Right ventricle myocardium inferior (tissue), 1 donor: ENCODE measurements around the gene NPEPPS. TPM values are rescaled to one million over a fixed set of nuclear protein-coding genes. Genes with fewer than 3 reads are reported as not detected.
A peak's percentile ranks its signal among the peaks of the same experiment; 100 is the strongest.

Experiments
- ATAC-seq: fragments of 200-7000 bp; cut with Tn5 transposase; one replicate; pipeline ENCODE4 v1.9.1; 2020; ENCODE audit warnings: mild to moderate bottlenecking, moderate library complexity
- DNase-seq: peaks from one replicate; pipeline ENCODE4 v3.0.0; 2021; ENCODE audit errors: missing footprints
- intact Hi-C: fragments of 100-400 bp; cut with DNase I; formaldehyde crosslinking; loops from one replicate; pipeline ENCODE4 v1.11.0; 2022
- total RNA-seq: library from RNA; stranded (reverse); fragmentation: NEBNext Ultra II Directional; extraction: Animal tissue kit (Norgen Biotek cat#: 25700); gene quantifications from one replicate; pipeline ENCODE4 v1.2.1, GENCODE V29; 2021
- donor health status: DM: no; HTN: yes; CAD: no; lungs with severe emphysema.

The NPEPPS gene
- total RNA-seq, 1 donor from 2014 or later: 83.9 TPM

DNA sequence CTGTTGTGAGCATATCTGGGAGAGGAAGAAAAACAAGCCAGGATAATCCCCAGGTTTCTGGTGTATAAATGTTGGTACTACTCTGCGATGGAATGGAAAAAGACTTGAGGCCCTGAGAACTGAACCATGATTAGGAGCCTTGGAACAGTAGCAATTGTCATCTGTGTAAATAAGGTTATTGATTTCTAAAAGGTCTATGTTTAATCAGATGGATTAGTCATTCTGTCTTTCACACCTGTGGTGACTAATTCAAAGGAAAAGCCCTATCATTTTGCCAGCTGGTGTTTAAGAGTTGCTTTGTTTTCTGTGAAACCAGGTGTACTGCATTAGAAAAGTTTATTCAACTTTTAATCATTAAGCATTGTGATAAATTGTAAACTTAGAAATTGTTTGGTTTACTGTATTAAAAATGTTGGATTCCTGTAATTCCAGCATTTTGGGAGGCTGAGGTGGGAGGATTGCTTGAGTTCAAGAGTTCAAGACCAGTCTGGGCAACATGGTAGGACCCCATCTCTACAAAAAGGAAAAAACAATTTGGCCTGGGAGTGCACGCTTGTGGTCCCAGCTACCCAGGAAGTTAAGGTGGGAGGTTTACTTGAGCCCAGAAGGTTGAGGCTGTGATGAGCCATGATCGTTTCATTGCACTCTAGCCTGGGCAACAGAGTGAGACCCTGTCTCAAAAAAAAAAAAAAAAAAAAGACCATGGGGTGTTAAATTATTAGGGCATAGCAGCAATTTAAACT, 89.8 kb downstream of the NPEPPS start:
- intact Hi-C loops: no loop called here
- no peak for ATAC-seq
- no peak for DNase-seq

DNA sequence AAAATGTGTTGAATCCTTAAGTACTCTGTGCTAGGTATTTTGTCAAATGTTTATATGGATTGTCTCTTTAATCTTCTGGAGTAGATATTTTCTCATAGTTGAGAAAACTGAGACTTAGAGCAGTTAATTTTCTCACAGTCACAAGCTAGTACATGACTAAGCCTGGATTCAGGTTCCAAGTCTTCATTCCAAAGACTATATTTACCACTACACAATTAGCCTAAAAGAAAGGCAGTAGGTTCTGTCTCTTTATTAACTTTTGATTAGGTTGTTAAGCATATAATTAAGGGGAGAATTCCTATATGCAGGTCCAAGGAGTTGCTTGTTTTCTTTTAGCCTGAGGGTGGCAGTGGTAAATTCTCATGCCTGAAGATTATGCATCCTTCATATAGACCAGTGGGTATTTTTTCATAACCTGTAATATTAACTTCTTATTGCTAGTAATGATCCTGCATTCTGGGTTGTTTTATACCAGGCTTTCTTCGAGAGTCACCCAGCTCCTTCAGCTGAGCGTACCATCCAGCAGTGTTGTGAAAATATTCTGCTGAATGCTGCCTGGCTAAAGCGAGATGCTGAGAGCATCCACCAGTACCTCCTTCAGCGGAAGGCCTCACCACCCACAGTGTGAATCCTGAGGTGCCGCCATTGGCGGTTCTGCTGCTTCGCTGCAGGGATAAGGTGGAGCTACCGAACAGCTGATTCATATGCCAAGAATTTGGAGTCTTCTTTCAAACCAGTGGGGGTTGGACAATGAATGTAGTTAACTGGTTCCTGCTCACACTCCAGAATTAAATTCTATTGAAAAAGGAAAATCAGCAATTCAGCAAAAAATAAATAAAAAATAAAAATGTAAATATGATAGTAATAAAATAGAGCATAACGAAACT, 90.6 kb downstream of the NPEPPS start:
- DNase-seq: no peak
- peak; percentile 55 for ATAC-seq
- intact Hi-C loops: no loop called here

DNA sequence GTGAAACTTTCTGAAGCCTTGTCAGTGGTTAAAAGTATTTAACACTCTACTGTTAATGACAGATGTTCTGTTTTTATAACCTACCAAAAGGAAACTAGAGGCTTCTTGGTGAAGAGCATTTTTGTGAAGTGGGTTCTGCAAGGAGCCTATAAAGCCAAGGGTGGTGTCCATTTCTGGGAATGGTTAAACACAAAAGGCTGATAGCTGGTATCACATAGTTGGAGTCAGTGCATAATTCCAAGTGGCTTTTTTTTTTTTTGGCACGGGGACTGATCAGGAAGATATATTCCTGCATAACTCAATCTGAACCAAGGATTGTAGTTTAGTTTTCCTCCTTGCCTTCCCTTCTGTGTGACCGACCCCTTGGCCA, 91.3 kb downstream of the NPEPPS start:
- ATAC-seq (no peak), DNase-seq (no peak)
- intact Hi-C loops: no loop called here

DNA sequence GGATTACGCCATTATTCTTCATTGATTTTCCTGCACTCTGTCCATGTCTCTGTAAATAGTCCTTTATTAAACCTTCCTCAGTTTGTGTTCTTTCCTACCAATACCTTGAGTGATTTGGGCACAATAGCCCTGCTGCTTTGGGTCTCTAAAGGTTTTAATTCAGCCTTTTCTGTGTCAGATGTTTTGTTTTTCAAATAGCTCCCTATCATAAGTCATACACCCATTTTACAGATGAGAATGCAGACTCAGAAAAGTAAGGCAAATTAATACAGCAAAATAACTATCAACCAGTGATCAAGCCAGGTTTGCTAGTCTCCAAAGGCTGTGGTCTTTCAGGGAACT, 93.8 kb downstream of the NPEPPS start:
- intact Hi-C loops: no loop called here
- ATAC-seq: no peak
- no peak for DNase-seq

DNA sequence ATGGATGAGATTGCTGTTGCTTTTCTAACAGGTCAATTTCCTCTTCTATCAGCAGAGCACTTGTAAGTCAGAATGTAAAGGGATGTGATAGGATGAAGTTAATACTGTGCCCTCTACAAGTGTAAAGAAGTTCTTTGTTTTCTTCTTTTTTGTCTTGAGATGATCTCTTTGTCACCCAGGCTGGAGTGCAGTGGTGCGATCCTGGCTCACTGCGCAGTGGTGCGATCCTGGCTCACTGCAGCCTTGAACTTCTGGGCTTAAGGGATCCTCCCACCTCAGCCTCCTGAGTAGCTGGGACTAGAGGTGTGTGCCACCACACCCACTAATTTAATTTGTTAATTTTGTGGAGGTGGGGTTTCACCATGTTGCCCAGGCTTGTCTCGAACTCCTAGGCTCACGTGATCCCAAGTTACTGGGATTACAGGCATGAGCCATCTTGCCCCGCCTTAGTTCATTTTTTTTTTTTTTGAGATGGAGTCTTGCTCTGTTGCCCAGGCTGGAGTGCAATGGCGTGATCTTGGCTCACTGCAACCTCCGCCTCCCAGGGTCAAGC, 97.2 kb downstream of the NPEPPS start:
- no peak for DNase-seq

DNA sequence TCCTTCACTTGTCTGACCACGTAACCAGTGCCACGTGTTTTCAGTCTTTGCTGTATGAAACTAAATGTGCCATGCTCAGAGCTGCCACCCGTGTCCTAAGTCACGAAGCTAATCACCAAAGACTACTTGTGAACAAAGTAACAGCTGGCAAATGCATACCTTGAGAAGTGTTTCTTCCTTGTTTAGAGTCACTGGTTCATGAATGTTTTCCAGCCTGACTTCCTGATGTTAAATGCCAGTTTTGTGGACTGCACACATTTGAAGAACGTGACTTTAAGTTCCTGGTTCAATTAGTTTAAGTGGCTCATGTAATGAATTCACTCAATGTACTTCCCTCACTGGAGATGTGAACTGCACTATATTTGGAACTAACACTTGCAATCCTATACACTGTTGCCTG, 98.9 kb downstream of the NPEPPS start:
- intact Hi-C loops: no loop called here
- ATAC-seq (no peak), DNase-seq (no peak)

More for the DNA sequence above, 97.2 kb downstream of the NPEPPS start:
- ATAC-seq: no peak
- intact Hi-C loops: no loop called here

DNA sequence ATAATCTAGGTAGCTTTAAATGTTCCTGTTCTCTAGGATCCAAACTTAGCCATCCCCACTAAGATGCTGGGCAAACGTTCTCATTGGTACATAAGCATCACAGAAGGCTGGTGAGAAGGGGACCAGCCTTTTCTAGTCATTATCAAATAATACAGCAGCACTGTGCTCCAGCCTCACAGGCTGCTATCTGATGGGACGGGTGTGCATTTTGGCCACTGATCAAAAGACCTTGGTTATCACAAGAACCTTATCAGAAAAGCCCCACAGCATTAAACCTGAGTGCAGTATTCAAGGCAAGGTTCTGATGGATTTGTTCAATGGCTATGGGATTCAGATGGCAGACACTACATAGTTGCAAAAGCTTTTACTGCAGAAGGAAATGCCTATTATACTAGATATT, 99.7 kb downstream of the NPEPPS start:
- no peak for ATAC-seq
- intact Hi-C loops: no loop called here

DNA sequence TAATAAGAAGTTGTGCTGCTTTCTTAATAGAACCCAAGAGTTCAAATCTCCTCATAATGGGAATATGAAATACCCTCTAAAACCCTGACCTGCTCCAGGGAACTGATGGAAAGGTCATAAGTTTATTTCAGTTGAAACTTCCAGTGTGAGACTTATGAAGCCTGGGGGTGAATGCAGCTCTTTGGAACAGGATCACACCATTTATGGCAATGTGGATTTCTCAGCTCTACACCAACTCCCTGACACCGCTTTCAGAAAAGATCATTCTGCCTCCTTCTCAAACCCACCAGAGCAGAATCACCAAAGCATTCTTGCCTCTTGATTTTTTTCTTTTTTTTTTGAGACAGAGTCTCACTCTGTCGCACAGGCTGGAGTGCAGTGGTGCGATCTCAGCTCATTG, 102.1 kb downstream of the NPEPPS start:
- DNase-seq (no peak), ATAC-seq (no peak)
- intact Hi-C loops: no loop called here

More for the DNA sequence above, 99.7 kb downstream of the NPEPPS start:
- DNase-seq: no peak

DNA sequence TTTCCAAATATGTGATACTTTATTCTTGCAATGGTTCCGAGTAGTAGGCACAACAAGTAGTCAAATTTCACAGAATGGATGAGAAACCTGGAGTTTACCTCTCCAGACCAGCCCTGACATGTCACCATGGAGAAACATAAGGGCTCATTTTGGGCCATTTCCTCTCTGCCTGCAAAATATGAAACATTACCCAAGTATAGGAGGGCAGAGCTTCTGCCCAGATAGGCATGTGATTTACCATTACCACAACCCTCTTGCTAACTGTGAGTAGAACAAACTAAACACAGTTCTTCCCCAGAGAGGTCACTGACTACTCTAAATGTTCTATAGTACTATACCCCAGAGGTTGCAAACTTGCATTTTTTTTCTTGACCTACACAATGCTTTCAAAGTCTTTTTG, 103.1 kb downstream of the NPEPPS start:
- ATAC-seq (no peak), DNase-seq (no peak)
- intact Hi-C loops: no loop called here

DNA sequence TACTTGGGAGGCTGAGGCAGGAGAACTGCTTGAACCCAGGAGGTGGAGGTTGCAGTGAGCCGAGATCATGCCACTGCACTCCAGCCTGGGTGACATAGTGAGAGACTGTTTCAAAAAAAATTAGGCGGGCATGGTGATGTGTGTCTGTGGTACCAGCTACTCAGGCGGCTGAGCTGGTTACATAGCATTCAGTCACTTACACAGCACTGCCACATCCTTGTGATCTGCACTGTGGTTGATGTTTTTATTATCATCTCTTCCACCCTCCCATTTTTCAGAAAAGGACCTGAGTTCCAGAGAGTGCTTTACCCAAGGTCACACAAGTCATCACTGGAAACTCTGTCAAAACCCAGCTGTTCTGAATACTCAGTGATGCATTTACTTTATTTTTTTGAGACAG, 104.0 kb downstream of the NPEPPS start:
- intact Hi-C loops: no loop called here
- DNase-seq (no peak), ATAC-seq (no peak)

DNA sequence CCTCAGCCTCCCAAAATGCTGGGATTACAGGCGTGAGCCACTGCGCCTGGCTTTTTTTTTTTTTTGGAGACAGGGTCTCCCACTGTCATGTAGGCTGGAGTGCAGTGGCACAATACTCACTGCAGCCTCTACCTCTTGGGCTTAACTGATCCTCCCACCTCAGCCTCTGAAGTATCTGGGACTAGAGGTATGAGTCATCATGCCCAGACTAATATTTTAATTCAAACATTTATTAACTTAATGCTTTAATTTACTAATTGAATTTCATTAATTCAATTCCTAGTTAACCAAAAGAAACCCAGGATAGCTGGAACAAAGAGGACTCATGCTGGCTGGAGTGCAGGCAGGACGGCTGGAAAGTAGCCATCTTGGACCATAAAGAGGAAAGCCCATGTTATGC, 104.8 kb downstream of the NPEPPS start:
- intact Hi-C loops: no loop called here

DNA sequence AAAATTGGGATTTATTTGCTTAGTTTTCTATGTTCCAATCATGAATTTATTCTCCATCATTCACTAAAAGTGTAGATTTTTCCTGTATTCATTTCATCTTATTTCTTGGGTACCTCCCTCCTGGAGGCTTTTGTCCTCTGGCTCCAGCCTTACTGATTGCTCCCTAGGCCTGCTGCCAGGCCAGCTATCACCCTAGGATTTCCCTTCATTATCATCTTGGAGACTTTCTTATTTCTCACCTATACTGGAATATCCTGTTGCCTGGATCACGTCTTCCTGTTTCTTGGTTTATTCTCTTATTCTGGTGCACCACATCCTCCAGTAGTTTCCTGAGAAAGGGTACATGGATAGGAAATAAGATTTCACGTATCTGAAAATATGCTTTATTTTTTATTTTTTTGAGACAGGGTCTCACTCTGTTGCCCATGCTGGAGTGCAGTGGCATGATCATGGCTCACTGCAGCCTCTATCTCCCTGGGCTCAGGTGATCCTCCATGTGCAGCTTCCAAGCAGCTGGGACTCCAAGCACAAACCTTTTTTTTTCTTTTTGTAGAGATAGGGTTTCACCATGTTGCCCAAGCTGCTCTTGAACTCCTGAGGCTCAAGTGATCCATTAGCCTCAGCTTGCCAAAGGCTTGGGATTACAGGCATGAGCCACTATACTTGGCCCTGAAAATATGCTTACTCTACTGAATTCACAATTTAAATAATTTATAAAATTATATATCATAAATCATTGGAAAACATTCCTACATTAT, 105.5 kb downstream of the NPEPPS start:
- no peak for ATAC-seq
- intact Hi-C loops: no loop called here
- no peak for DNase-seq

More for the DNA sequence above, 104.8 kb downstream of the NPEPPS start:
- no peak for ATAC-seq
- DNase-seq: no peak

DNA sequence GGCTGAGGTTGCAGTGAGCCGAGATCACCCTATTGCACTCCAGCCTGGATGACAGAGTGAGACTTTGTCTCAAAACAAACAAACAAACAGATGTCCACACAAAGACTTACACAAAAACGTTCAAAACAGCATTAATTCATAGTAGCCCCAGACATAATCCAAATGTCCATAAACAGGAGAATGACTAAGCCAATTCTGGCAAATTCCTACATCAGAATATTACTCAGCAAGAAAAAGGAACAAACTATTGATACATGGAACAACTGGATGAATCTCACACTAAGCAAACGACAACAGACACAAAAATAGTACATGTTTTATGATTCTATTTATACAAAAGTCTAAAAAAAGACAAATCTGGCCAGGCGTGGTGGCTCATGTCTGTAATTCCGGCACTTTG, 108.0 kb downstream of the NPEPPS start:
- intact Hi-C loops: no loop called here
- DNase-seq (no peak), ATAC-seq (no peak)

DNA sequence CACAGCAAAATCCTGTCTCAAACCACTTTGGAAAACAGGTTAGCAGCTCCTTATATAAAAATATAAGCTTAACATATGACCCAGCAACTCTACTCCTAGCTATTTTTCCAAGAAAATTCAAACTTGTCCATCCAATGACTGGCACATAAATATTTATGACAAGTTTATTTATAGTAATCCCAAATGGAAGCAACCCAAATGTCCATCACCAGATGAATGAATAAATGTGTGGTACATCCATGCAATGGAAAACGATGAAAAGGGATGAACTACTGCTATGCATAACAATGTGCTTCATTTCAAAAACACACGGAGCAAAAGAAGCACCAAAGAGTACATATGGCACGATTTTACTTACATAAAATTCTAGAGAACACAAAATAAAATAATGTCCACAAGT, 109.2 kb downstream of the NPEPPS start:
- intact Hi-C loops: no loop called here
- DNase-seq (no peak), ATAC-seq (no peak)

DNA sequence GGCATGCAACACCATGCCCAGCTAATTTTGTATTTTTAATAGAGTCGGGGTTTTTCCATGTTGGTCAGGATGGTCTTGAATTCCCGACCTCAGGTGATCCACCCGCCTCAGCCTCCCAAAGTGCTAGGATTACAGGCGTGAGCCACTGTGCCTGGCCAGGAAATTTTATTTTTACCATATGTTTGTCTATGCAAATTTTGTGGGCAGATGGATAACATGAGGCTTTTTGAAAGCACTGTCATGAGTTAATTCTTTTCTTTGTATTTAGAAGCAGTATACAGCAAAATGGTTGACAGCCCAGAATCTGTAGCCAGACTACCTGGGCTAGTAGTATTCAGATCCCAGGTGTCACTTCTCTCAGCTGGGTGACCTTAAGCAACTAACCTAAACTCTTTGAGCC, 110.3 kb downstream of the NPEPPS start:
- ATAC-seq: no peak
- intact Hi-C loops: no loop called here
- DNase-seq: no peak

DNA sequence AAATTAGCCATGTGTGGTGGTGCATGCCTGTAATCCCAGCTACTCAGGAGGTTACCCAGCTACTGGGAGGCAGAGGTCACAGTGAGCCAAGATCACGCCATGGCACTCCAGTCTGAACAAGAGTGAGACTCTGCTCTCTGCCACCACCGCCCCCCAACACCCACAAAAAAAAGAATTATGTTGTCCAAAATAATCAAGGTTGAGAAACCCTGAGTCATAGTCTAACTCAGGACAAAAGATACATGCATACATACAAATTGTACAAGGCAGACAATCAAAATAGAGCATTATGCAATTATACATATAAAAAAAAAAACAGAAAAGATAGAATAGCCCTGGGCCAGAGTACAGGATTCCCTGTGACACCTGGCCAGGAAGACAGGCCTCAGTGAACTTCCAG, 112.2 kb downstream of the NPEPPS start:
- intact Hi-C loops: no loop called here
- ATAC-seq: no peak

DNA sequence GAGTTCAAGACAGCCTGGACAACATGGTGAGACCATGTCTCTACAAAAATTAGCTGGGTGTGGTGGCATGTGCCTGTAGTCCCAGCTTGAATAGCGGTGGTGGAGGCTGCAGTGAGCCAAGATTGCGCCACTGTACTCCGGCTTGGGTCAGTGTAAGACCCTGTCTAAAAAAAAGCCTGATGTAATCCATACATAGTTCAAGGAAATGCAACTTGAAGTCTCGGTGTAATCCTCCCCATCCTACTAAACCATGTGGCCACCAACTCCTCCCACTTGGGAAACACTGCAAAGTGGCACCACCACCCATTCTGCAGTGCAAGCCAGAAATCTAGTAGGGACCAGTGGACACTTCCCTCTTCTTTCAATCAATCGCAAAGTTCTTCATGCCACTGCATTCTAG, 113.4 kb downstream of the NPEPPS start:
- DNase-seq (no peak), ATAC-seq (no peak)
- intact Hi-C loops: no loop called here

More for the DNA sequence above, 112.2 kb downstream of the NPEPPS start:
- no peak for DNase-seq

DNA sequence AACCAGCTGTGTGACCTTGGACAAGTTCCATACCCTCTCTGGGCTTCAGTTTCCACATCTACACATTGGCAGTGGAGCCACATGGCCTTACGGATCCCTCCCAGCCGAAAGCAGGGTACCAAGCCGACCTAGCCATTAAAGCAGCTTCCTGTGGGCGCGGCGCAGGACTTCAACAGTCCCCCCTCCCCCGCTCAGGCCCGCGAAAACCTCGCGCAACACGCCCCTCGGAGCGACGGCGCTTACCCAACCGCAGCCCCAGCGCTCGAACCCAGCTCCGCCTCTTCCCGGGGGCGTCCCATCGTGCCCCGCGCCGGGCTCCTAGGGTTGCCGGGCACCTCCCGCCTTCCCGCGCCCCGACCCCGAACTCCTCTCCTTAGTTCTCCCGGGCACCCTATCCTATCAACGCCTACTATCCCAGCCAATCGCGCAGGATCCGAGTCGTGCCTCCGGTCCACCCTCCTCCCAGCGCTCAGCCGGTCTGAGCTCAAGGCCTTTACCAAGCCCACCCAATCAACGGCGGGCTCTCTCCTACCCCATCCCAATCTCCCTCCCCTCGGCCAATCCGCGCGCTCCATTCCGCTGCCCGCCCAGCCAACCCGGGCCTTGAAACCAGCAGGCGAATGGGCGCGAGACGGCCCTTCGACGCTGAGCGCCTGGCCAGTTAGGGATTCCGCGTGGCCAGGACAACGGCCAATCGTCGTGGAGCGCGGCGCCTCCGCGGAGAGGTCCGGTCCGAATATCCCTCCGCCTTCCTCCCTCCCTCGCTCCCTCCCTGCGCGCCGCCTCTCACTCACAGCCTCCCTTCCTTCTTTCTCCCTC, 118.5 kb downstream of the NPEPPS start, which contains the start of gene KPNB1:
Gene KPNB1 (plus strand): TSS at position 767 of the 819 bp plus-strand sequence. CDS start 326 bp downstream, outside the sequence.
- intact Hi-C loops: no loop called here
- peak; percentile 100 for DNase-seq
- peak; percentile 91 for ATAC-seq
